Mucosa of rectum (tissue), 2 donors: ENCODE data around the gene GAK.

Experiments
- H3K27ac ChIP-seq, 2 donors: one replicate each; pipeline ENCODE4 v1.7.0; 2013; ENCODE audit warnings: inconsistent platforms in 2 of 2, low read depth in 2 of 2, low read length in 2 of 2
- H3K27me3 ChIP-seq, 2 donors: one replicate each; pipeline ENCODE4 v1.7.0; 2013; ENCODE audit warnings: low read length in 2 of 2; ENCODE audit not compliant: control insufficient read depth in 2 of 2, insufficient read depth in 2 of 2
- H3K36me3 ChIP-seq, 2 donors: one replicate each; pipeline ENCODE4 v1.7.0; 2013; ENCODE audit warnings: low read length in 2 of 2; ENCODE audit not compliant: control insufficient read depth in 2 of 2, insufficient read depth in 2 of 2
- H3K4me1 ChIP-seq, 2 donors: one replicate each; pipeline ENCODE4 v1.7.0; 2013; ENCODE audit warnings: low read length in 2 of 2, mild to moderate bottlenecking in 1 of 2; ENCODE audit not compliant: control insufficient read depth in 2 of 2, insufficient read depth in 2 of 2
- H3K4me3 ChIP-seq, 2 donors: one replicate each; pipeline ENCODE4 v1.7.0; 2013; ENCODE audit warnings: low read length in 2 of 2
- H3K9ac ChIP-seq, 2 donors: one replicate each; pipeline ENCODE4 v1.7.0; 2013; ENCODE audit warnings: low read length in 2 of 2, low read depth in 1 of 2, mild to moderate bottlenecking in 1 of 2
- H3K9me3 ChIP-seq, 2 donors: one replicate each; pipeline ENCODE4 v1.7.0; 2013; ENCODE audit warnings: low read length in 2 of 2; ENCODE audit not compliant: control insufficient read depth in 2 of 2
- donor health status: healthy.
- donor health status: Normal muscosa, but diverticular disease.

Gene GAK

DNA sequence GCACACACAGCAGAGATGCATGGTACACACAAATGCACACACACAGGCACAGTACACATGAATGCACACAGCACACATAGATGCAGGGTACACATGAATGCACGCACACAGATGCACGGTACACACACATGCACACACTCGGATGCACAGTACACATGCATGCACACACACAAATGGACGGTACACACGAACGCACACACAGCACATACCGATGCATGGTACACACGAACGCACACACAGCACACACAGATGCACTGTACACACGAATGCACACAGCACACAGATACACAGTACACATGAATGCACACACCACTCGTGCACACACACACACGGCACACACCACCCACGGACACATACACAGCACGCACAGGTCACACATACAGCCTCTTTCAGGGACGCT lies 62.3 kb downstream of the GAK start:
- Histone ChIP-seq H3K27ac (no peak overlapping the region), H3K36me3 (peaks cover 71 to 79% of the 10 kb centered on the region in 2 donors), H3K27me3 (no peaks in the 10 kb centered on the region), H3K9me3 (peaks cover 0 to 2% of the 10 kb centered on the region in 2 donors), H3K4me1 (no peaks in the 10 kb centered on the region), H3K4me3 (no peak overlapping the region), H3K9ac (no peak overlapping the region)

DNA sequence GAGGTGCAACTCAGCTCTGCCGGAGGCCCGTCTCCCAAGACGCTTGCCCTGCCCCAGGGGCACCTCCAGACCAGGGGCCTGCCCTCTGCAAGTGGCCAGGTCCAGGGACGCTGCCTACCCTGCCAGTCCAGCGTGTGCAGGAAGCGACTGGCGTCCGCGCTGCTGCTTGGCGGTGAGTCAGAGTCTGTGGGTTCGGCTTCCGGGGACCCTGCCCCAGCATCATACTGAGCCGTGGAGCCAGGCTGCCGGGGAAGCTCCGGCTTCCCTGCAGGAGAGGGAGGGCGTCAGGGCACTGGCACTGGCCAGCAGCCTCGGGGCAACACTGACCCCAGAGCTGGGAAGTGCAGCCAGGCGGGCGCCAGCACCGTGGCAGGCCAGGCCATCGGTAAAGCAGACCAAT lies 63.7 kb downstream of the GAK start:
- no peak overlapping the region for H3K4me3 ChIP-seq
- no peaks in the 10 kb centered on the region for H3K27me3 ChIP-seq
- peaks cover 69 to 78% of the 10 kb centered on the region in 2 donors for H3K36me3 ChIP-seq
- H3K9ac ChIP-seq: no peak overlapping the region
- no peak overlapping the region for H3K27ac ChIP-seq
- no peaks in the 10 kb centered on the region for H3K4me1 ChIP-seq
- H3K9me3 ChIP-seq: peaks cover 0 to 2% of the 10 kb centered on the region in 2 donors

DNA sequence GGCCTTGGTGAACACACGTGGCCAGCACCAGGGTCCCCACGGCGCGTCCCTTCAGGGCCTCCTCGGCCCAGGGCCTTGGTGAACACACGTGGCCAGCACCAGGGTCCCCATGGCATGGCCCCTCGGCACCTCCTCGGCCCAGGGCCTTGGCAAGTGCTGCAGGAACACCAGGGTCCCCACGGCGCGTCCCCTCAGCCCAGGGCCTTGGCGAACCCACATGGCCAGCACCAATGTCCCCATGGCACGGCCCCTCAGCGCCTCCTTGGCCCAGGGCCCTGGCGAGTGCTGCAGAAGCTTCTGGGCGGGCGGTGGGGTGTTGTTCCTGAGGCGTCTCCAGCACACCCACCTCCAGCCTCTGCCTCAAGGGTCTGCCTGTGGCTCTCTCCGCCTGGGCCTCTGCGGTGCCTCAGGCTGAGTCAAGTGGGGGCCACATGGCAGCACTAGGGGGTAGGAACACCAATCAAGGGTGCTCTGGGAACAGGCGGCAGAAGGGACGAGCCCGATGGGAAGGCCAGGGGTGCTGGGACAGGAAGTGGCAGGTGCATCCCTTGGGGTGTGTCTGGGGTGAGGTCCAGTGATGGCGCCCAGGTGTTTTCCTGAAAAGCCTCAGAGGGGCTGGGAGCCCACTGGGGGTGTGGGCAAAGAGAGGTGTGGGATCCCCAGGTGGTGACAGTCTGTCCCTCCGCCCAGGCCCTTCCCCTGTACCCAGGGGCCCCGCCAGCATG lies 64.4 kb downstream of the GAK start:
- Histone ChIP-seq H3K27ac (no peak overlapping the region), H3K9ac (no peak overlapping the region), H3K4me1 (no peaks in the 10 kb centered on the region), H3K36me3 (peaks cover 71 to 81% of the 10 kb centered on the region in 2 donors), H3K9me3 (peaks cover 0 to 2% of the 10 kb centered on the region in 2 donors), H3K4me3 (no peak overlapping the region), H3K27me3 (no peaks in the 10 kb centered on the region)

DNA sequence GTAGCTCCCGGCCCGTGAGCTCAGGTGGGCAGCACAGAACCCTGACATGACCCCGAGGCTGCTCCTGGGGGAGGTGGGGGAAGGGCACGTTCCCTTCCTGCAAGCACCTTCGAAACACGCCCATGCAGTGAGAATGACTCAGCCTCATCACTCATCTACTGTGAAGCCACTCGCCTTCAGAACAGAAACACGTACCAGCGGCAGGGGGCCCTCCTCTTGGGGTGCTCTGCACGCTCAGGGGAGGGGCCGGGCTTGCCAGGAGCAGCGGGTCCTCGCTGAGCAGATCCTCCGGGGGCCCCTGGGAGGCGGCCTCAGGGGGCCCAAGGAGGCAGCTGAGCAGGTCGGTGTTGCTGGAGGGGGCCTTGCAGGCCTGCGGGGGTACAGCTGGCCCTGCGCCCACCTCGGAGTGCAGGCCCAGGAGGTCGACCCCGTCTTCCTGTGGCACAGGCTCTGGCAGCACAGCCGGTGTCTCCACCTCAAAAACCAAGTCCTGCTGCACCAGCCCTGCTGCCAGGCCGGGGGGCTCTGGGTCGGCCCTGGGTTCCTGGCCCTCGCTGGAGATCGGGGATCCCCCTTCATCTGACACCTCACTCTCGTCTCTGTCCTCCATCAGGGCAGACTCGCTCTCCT lies 65.2 kb downstream of the GAK start:
- H3K36me3 ChIP-seq: peaks cover 67 to 81% of the 10 kb centered on the region in 2 donors
- no peaks in the 10 kb centered on the region for H3K27me3 ChIP-seq
- H3K9ac ChIP-seq: no peak overlapping the region
- H3K27ac ChIP-seq: no peak overlapping the region
- H3K4me3 ChIP-seq: no peak overlapping the region
- peaks cover 0 to 2% of the 10 kb centered on the region in 2 donors for H3K9me3 ChIP-seq
- no peaks in the 10 kb centered on the region for H3K4me1 ChIP-seq

DNA sequence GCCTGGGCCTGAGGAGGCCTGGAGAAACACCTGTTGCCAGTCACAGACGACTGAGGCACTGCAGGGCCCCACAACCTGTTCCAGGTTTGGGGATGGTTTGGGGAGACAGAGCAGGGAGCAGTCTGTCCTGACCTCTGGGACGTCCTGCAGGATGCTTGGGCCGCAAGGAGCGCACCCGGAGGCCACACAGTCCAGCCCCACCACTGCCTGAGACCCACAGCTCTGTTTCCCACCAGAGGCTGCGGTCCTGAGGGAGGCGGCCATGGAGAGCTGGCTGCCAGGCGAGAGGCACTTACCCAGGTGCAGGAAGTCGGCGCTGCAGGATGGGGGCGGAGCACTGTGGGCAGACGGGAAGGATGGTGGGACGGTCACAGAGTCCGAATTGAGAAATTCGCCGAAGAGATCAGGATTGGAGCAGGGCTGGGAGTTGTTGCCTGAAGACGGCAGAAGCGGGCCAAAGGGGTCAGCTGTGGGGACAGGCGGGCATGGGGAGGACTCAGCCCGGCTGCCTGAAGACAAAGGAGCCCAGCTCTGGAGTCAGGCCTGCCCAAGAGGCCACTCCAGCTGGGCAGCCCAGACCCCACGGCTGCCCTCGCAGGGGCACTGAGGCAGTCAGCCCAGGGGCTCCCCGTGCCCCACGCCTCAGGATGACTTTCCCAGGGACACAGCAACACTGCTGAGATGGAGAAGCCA lies 65.9 kb downstream of the GAK start:
- no peaks in the 10 kb centered on the region for H3K27me3 ChIP-seq
- peaks cover 72 to 81% of the 10 kb centered on the region in 2 donors for H3K36me3 ChIP-seq

DNA sequence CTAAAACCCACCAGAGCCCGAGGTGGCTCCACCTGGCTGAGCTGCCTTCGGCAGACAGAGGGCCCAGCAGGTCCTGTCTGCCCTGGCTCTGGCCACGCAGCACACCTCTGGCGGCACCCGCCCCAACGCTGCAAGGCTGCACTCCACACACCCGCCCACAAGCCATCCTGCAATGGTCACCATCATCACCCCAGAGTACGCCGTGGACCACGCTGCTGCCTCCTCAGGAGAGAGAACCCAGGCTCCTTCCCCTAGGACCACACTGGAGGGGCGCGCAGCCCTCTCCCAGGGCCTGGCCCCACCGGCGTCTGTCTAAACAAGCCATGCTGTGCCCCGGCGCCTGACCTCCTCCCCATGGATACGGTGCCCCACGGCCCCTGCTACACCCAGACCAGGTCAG lies 66.5 kb downstream of the GAK start:
- Histone ChIP-seq H3K4me1 (no peaks in the 10 kb centered on the region), H3K4me3 (no peak overlapping the region), H3K9me3 (peaks cover 0 to 2% of the 10 kb centered on the region in 2 donors), H3K27ac (no peak overlapping the region), H3K27me3 (no peaks in the 10 kb centered on the region), H3K9ac (no peak overlapping the region), H3K36me3 (peaks cover 79 to 86% of the 10 kb centered on the region in 2 donors)

More for the DNA sequence above, 65.9 kb downstream of the GAK start:
- Histone ChIP-seq H3K9ac (no peak overlapping the region), H3K4me3 (no peak overlapping the region), H3K9me3 (peaks cover 0 to 2% of the 10 kb centered on the region in 2 donors), H3K27ac (no peak overlapping the region), H3K4me1 (no peaks in the 10 kb centered on the region)

DNA sequence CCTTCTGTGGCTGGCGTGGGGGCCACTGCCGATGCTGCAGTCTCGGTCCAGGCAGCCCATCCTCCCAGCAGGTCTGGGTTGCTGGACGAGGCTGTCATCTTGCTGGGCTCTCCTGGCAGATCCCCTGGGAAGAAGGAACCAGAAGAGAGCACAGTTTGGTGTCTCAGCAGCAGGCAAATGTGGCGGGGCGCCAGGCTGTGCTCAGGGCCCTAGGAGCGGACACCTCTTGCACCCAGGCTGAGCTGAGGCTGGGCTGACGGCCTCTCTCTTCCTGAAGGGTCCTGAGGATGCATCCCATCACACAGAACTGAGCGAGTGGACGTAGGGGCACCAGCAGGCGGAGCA lies 67.0 kb downstream of the GAK start:
- no peak overlapping the region for H3K4me3 ChIP-seq
- H3K36me3 ChIP-seq: peaks cover 77 to 85% of the 10 kb centered on the region in 2 donors
- no peaks in the 10 kb centered on the region for H3K4me1 ChIP-seq
- H3K27ac ChIP-seq: no peak overlapping the region
- no peak overlapping the region for H3K9ac ChIP-seq
- H3K9me3 ChIP-seq: peaks cover 0 to 2% of the 10 kb centered on the region in 2 donors
- H3K27me3 ChIP-seq: no peaks in the 10 kb centered on the region

DNA sequence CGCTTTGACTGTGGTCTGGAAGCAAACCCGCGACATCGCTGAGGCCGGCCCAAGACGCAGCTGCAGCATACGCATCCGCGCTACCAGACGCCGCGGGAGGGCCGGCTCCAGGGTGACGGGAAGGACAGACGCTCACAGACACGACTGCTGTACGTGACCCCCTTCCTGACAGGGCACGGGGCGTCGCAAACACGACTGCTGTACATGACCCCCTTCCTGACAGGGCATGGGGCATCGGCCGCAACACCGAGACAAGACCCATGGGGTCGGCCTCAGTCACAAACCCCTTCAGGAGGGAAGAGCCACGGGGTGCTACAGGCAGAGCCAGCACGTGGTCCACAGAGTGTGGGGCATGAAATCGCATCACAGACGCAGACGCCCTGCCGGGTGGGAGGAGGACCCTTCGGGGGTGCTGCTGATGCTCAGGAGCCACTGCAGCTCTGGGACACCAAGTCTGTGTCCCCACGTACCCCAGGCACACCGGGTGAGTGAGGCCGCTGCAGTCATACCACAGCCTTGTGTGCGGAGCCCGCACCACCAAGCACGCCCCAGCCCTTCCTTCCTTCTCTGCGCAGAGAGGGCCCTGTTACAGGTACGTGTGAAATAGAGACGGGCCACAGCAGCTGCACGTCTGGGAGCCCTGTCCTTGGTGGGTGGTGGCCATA lies 67.5 kb downstream of the GAK start:
- H3K4me3 ChIP-seq: no peak overlapping the region
- no peaks in the 10 kb centered on the region for H3K4me1 ChIP-seq
- H3K9me3 ChIP-seq: peaks cover 0 to under 1% of the 10 kb centered on the region in 2 donors
- H3K27ac ChIP-seq: no peak overlapping the region
- H3K36me3 ChIP-seq: peaks cover 72 to 82% of the 10 kb centered on the region in 2 donors
- no peaks in the 10 kb centered on the region for H3K27me3 ChIP-seq
- H3K9ac ChIP-seq: no peak overlapping the region

DNA sequence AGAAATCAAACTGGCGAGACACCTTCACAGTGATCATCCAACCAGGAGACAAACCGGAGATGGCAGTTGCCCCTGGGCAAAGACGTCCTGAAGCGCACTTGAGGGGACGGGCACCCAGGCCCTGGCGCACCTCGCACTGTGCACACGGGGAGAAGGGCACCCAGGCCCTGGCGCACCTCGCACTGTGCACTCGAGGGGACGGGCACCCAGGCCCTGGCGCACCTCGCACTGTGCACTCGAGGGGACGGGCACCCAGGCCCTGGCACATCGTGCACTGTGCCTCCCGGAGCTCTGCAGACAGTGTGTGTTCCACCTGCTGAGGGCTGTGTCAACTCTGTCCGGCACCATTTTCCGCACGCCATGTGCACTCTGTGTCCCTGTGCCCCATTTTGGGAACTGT lies 71.6 kb downstream of the GAK start:
- Histone ChIP-seq H3K4me1 (no peaks in the 10 kb centered on the region), H3K36me3 (peaks cover 71 to 74% of the 10 kb centered on the region in 2 donors), H3K9me3 (no peaks in the 10 kb centered on the region)

DNA sequence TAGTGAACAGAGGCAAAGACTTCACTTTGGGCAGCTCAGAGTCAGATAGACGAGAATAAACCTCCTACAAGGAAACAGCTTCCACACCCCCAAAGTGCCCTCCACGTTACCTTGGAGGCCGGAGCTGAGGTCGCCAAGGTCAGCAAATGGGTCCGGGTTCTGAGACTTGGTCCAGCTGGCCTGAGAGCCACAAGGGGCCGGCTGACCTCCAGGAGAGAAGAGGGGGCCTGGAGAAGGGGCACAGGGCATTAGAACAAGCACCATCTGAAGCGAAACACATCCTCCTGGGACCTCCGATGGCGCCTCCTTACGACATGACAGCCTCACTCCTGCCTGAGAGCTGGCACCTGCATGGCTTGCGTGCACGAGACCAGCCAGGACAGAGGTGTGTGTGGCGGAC lies 72.6 kb downstream of the GAK start:
- Histone ChIP-seq H3K4me1 (no peaks in the 10 kb centered on the region), H3K9ac (no peak overlapping the region), H3K9me3 (no peaks in the 10 kb centered on the region), H3K27ac (no peak overlapping the region), H3K36me3 (peaks cover 60 to 72% of the 10 kb centered on the region in 2 donors), H3K27me3 (no peaks in the 10 kb centered on the region), H3K4me3 (no peak overlapping the region)

More for the DNA sequence above, 71.6 kb downstream of the GAK start:
- Histone ChIP-seq H3K27me3 (no peaks in the 10 kb centered on the region), H3K9ac (no peak overlapping the region), H3K4me3 (no peak overlapping the region), H3K27ac (no peak overlapping the region)
